ENCODE data around the gene GABARAPL2.

GABARAPL2 gene

GRCh38 chr16:75593825-75594820, 27.9 kb downstream of the GABARAPL2 start:
- Histone ChIP-seq H4K20me1 (ENCODE audit: low read depth, low read length) (no peaks in the 10 kb centered on the region), H3K9ac (ENCODE audit: low read length) (no peak overlapping the region), H3K9me3 (ENCODE audit: insufficient read depth, low read length) (no peaks in the 10 kb centered on the region), H3K27me3 (ENCODE audit: low read length) (no peaks in the 10 kb centered on the region), H3K36me3 (ENCODE audit: low read length) (0 out of 2 replicates have a peak, but pooled peaks cover 3% of the 10 kb centered on the region), H3K79me2 (ENCODE audit: insufficient read depth, low read length) (no peaks in the 10 kb centered on the region), H3F3A (ENCODE audit: insufficient read depth) (no peaks in the 10 kb centered on the region), H3K4me3 (ENCODE audit: insufficient read depth, low read length, poor library complexity, severe bottlenecking) (no peak overlapping the region), H2AFZ (ENCODE audit: low read depth, low read length, severe bottlenecking) (no peak overlapping the region), H3K27ac (ENCODE audit: low read depth, low read length) (no peak overlapping the region), H3K4me2 (ENCODE audit: low read depth, low read length, poor library complexity, severe bottlenecking) (no peak overlapping the region), H3K9me2 (replicated peaks; ENCODE audit: insufficient read depth, low read length) (no peaks in the 10 kb centered on the region)
- TF ChIP-seq CTCF (IDR thresholded peaks at IDR 0.05; ENCODE audit: insufficient read depth, low read length, poor library complexity, severe bottlenecking) (no peak), EZH2phosphoT487 (conservative IDR thresholded peaks at IDR 0.05; ENCODE audit: low read length) (no peak)

GRCh38 chr16:75599452-75600277, 33.5 kb downstream of the GABARAPL2 start:
- Histone ChIP-seq H2AFZ (ENCODE audit: low read depth, low read length, severe bottlenecking) (no peak overlapping the region), H3K9me2 (replicated peaks; ENCODE audit: insufficient read depth, low read length) (no peaks in the 10 kb centered on the region), H3K9ac (ENCODE audit: low read length) (no peak overlapping the region), H3K4me3 (ENCODE audit: insufficient read depth, low read length, poor library complexity, severe bottlenecking) (no peak overlapping the region), H3K9me3 (ENCODE audit: insufficient read depth, low read length) (no peaks in the 10 kb centered on the region), H3K27me3 (ENCODE audit: low read length) (no peaks in the 10 kb centered on the region), H3K4me2 (ENCODE audit: low read depth, low read length, poor library complexity, severe bottlenecking) (no peak overlapping the region), H3K27ac (ENCODE audit: low read depth, low read length) (no peak overlapping the region), H4K20me1 (ENCODE audit: low read depth, low read length) (no peaks in the 10 kb centered on the region), H3F3A (ENCODE audit: insufficient read depth) (no peaks in the 10 kb centered on the region), H3K36me3 (ENCODE audit: low read length) (peaks cover 14% of the 10 kb centered on the region; the same call in 1 of the 2 replicates), H3K79me2 (ENCODE audit: insufficient read depth, low read length) (no peaks in the 10 kb centered on the region)
- no peak for TF ChIP-seq EZH2phosphoT487 (conservative IDR thresholded peaks at IDR 0.05; ENCODE audit: low read length)
- no peak for TF ChIP-seq CTCF (IDR thresholded peaks at IDR 0.05; ENCODE audit: insufficient read depth, low read length, poor library complexity, severe bottlenecking)

- Histone ChIP-seq H3K27me3 (ENCODE audit: low read length) (no peaks in the 10 kb centered on the region), H2AFZ (ENCODE audit: low read depth, low read length, severe bottlenecking) (no peak overlapping the region), H3K79me2 (ENCODE audit: insufficient read depth, low read length) (no peaks in the 10 kb centered on the region), H3K36me3 (ENCODE audit: low read length) (peaks cover 21% of the 10 kb centered on the region), H4K20me1 (ENCODE audit: low read depth, low read length) (no peaks in the 10 kb centered on the region), H3K9me3 (ENCODE audit: insufficient read depth, low read length) (no peaks in the 10 kb centered on the region), H3K9me2 (replicated peaks; ENCODE audit: insufficient read depth, low read length) (no peaks in the 10 kb centered on the region), H3F3A (ENCODE audit: insufficient read depth) (no peaks in the 10 kb centered on the region), H3K4me3 (ENCODE audit: insufficient read depth, low read length, poor library complexity, severe bottlenecking) (no peak overlapping the region), H3K4me2 (ENCODE audit: low read depth, low read length, poor library complexity, severe bottlenecking) (no peak overlapping the region), H3K27ac (ENCODE audit: low read depth, low read length) (no peak overlapping the region), H3K9ac (ENCODE audit: low read length) (no peak overlapping the region)
- TF ChIP-seq EZH2phosphoT487 (conservative IDR thresholded peaks at IDR 0.05; ENCODE audit: low read length) (no peak), CTCF (IDR thresholded peaks at IDR 0.05; ENCODE audit: insufficient read depth, low read length, poor library complexity, severe bottlenecking) (no peak)
Observed at GRCh38 chr16:75603241-75603640, 37.1 kb downstream of the GABARAPL2 start.
